ENCODE measurements around the gene LGALS12. TPM values are rescaled to one million over a fixed set of nuclear protein-coding genes. Genes with fewer than 3 reads are reported as not detected.

LGALS12 gene
- total RNA-seq, 1 donor from 2014 or later: 9.9 TPM

GRCh38 chr11:63564784-63565350 lies 59.0 kb downstream of the LGALS12 start:
- peaks cover 7 to 13% (median 9%) of the 10 kb centered on the region in 3 donors for H3K4me1 ChIP-seq (ENCODE audit: control insufficient read depth in 3 of 3, insufficient read depth in 3 of 3, low read length in 3 of 3)
- no peak overlapping the region for H3K27ac ChIP-seq (ENCODE audit: low read depth, low read length)
- H3K9ac ChIP-seq (ENCODE audit: low read depth in 1 of 3, low read length in 3 of 3): no peak overlapping the region
- no peaks in the 10 kb centered on the region for H3K27me3 ChIP-seq (ENCODE audit: control insufficient read depth in 3 of 3, insufficient read depth in 3 of 3, low read length in 3 of 3)
- no peak overlapping the region for H3K4me3 ChIP-seq (ENCODE audit: low read length in 3 of 3)
- H3K9me3 ChIP-seq (ENCODE audit: control insufficient read depth in 3 of 3, low read length in 3 of 3): no peaks in the 10 kb centered on the region
- no peaks in the 10 kb centered on the region for H3K36me3 ChIP-seq (ENCODE audit: control insufficient read depth in 3 of 3, insufficient read depth in 3 of 3, low read length in 3 of 3)

Other genes with a start within 250 kb of the LGALS12 start
- not detected for gene SLC22A9, start 136.3 kb upstream of the LGALS12 start, total RNA-seq
- 3.7 TPM for gene PLAAT5, start 14.9 kb upstream of the LGALS12 start, total RNA-seq
- gene PLAAT4, start 30.7 kb downstream of the LGALS12 start, total RNA-seq: 6.3 TPM
- gene PLAAT2, start 57.3 kb downstream of the LGALS12 start, total RNA-seq: not detected
- 19.8 TPM for gene PLAAT3, start 108.3 kb downstream of the LGALS12 start, total RNA-seq
- 40.2 TPM for gene ATL3, start 165.3 kb downstream of the LGALS12 start, total RNA-seq
- gene RTN3, start 175.4 kb downstream of the LGALS12 start, total RNA-seq: 28.7 TPM

Measured in skeletal muscle tissue (tissue), 4 donors.